H9 (cell line): Measurements from ENCODE around the gene KMT2B. TPM values are rescaled to one million over a fixed set of nuclear protein-coding genes. Genes with fewer than 3 reads are reported as not detected.
A peak's percentile ranks its signal among the peaks of the same experiment; 100 is the strongest.

Experiments
- DNase-seq: peaks from one replicate; pipeline ENCODE4 v3.0.0-alpha.2; 2017
- H2AFZ ChIP-seq: one replicate; pipeline ENCODE4 v1.6.1; 2013; ENCODE audit warnings: mild to moderate bottlenecking, low read length, control low read depth, moderate library complexity
- H2AK5ac ChIP-seq: 2 replicates; pipeline ENCODE4 v1.6.1; 2013; ENCODE audit warnings: low read length, control low read depth, mixed read lengths; ENCODE audit not compliant: insufficient read length
- H2BK120ac ChIP-seq: one replicate; pipeline ENCODE4 v1.6.1; 2013; ENCODE audit warnings: low read depth, mild to moderate bottlenecking, low read length, control low read depth, inconsistent platforms; ENCODE audit not compliant: poor library complexity, severe bottlenecking
- H2BK12ac ChIP-seq: 2 replicates; pipeline ENCODE4 v1.6.1; 2013; ENCODE audit warnings: low read length, control low read depth, mixed read lengths, low read depth; ENCODE audit not compliant: insufficient read length
- H2BK15ac ChIP-seq: 2 replicates; pipeline ENCODE4 v1.6.1; 2013; ENCODE audit warnings: low read depth, low read length, control low read depth
- H2BK20ac ChIP-seq: one replicate; pipeline ENCODE4 v1.6.1; 2013; ENCODE audit warnings: low read depth, mild to moderate bottlenecking, low read length, control low read depth, inconsistent platforms; ENCODE audit not compliant: poor library complexity, severe bottlenecking
- H2BK5ac ChIP-seq: 2 replicates; pipeline ENCODE4 v1.6.1; 2013; ENCODE audit warnings: low read length, control low read depth, mixed read lengths; ENCODE audit not compliant: insufficient read length
- H3K14ac ChIP-seq: 2 replicates; pipeline ENCODE4 v1.6.1; 2013; ENCODE audit warnings: low read length, control low read depth; ENCODE audit not compliant: insufficient read depth
- H3K18ac ChIP-seq: 2 replicates; pipeline ENCODE4 v1.6.1; 2013; ENCODE audit warnings: low read depth, mild to moderate bottlenecking, mixed read lengths, low read length, control low read depth; ENCODE audit not compliant: insufficient read length
- H3K23ac ChIP-seq: 2 replicates; pipeline ENCODE4 v1.6.1; 2013; ENCODE audit warnings: low read length, control low read depth, mixed read lengths, low read depth; ENCODE audit not compliant: insufficient read length
- H3K23me2 ChIP-seq: 2 replicates; pipeline ENCODE4 v1.6.1; 2013; ENCODE audit warnings: low read depth, mild to moderate bottlenecking, mixed read lengths, low read length, control low read depth; ENCODE audit not compliant: insufficient read length, poor library complexity, severe bottlenecking
- H3K27ac ChIP-seq: 2 replicates; pipeline ENCODE4 v1.5.1; 2013; ENCODE audit warnings: low read length, control low read depth, mixed read lengths, low read depth; ENCODE audit not compliant: insufficient read length
- H3K27me3 ChIP-seq: 2 replicates; pipeline ENCODE4 v1.6.1; 2013; ENCODE audit warnings: low read length, control low read depth, inconsistent platforms; ENCODE audit not compliant: insufficient read depth
- H3K4ac ChIP-seq: 2 replicates; pipeline ENCODE4 v1.6.1; 2013; ENCODE audit warnings: low read depth, mild to moderate bottlenecking, control low read depth, inconsistent platforms, low read length, moderate library complexity
- H3K4me1 ChIP-seq: 2 replicates; pipeline ENCODE4 v1.6.1; 2013; ENCODE audit warnings: low read length, control low read depth, inconsistent platforms; ENCODE audit not compliant: insufficient read depth
- H3K4me2 ChIP-seq: 2 replicates; pipeline ENCODE4 v1.6.1; 2013; ENCODE audit warnings: low read length, control low read depth, mixed read lengths; ENCODE audit not compliant: insufficient read length, insufficient read depth
- H3K56ac ChIP-seq: 2 replicates; pipeline ENCODE4 v1.6.1; 2013; ENCODE audit warnings: low read depth, mild to moderate bottlenecking, mixed read lengths, low read length, control low read depth; ENCODE audit not compliant: insufficient read length
- H3K79me1 ChIP-seq: 2 replicates; pipeline ENCODE4 v1.6.1; 2013; ENCODE audit warnings: low read depth, mild to moderate bottlenecking, moderate library complexity, low read length, control low read depth, inconsistent platforms; ENCODE audit not compliant: insufficient read depth, poor library complexity, severe bottlenecking
- H3K79me2 ChIP-seq: 2 replicates; pipeline ENCODE4 v1.6.1; 2013; ENCODE audit warnings: low read length, control low read depth, inconsistent platforms; ENCODE audit not compliant: insufficient read depth
- H3K9ac ChIP-seq: 2 replicates; pipeline ENCODE4 v1.6.1; 2013; ENCODE audit warnings: low read length, control low read depth, mixed read lengths; ENCODE audit not compliant: insufficient read length; ENCODE audit errors: extremely low read depth
- H3K9me3 ChIP-seq: one replicate; pipeline ENCODE4 v1.6.1; 2013; ENCODE audit warnings: low read depth, low read length, inconsistent platforms; ENCODE audit not compliant: control insufficient read depth
- H3T11ph ChIP-seq: one replicate; pipeline ENCODE4 v1.6.1; 2013; ENCODE audit warnings: mild to moderate bottlenecking, low read length, control low read depth, inconsistent platforms
- H4K20me1 ChIP-seq: one replicate; pipeline ENCODE4 v1.6.1; 2013; ENCODE audit not compliant: control insufficient read depth, insufficient read length, insufficient read depth
- H4K5ac ChIP-seq: 2 replicates; pipeline ENCODE4 v1.6.1; 2013; ENCODE audit warnings: low read depth, mild to moderate bottlenecking, mixed read lengths, low read length, control low read depth; ENCODE audit not compliant: insufficient read length
- H4K8ac ChIP-seq: replicated peaks from 2 replicates; pipeline ENCODE4 v1.6.1; 2013; ENCODE audit warnings: low read length, control low read depth, mixed read lengths, low read depth; ENCODE audit not compliant: insufficient read length
- H4K91ac ChIP-seq: 2 replicates; pipeline ENCODE4 v1.6.1; 2013; ENCODE audit warnings: low read depth, mild to moderate bottlenecking, moderate library complexity, mixed read lengths, low read length, control low read depth; ENCODE audit not compliant: insufficient read length
- H3K27ac Mint-ChIP-seq, 3 experiments: 2 replicates in 2 of 3; 3 replicates in 1 of 3; pipeline ENCODE4 v1.8.0; 2020 to 2021; ENCODE audit warnings: mixed read lengths in 3 of 3, mild to moderate bottlenecking in 1 of 3, moderate library complexity in 1 of 3
- H3K27me3 Mint-ChIP-seq: 2 replicates; pipeline ENCODE4 v1.8.0; 2021; ENCODE audit warnings: low read depth, mild to moderate bottlenecking, moderate library complexity, mixed read lengths
- H3K36me3 Mint-ChIP-seq, 3 experiments: 2 replicates in 2 of 3; 3 replicates in 1 of 3; pipeline ENCODE4 v1.8.0; 2020 to 2021; ENCODE audit warnings: low read depth in 3 of 3, mixed read lengths in 3 of 3; ENCODE audit not compliant: insufficient read depth in 1 of 3
- H3K4me1 Mint-ChIP-seq, 2 experiments: 2 replicates each; pipeline ENCODE4 v1.8.0; 2020; ENCODE audit warnings: mixed read lengths in 2 of 2
- H3K4me3 Mint-ChIP-seq, 2 experiments: 2 replicates in 1 of 2; 3 replicates in 1 of 2; pipeline ENCODE4 v1.8.0; 2020 to 2021; ENCODE audit warnings: mild to moderate bottlenecking in 2 of 2, mixed read lengths in 2 of 2, moderate library complexity in 1 of 2
- H3K9me3 Mint-ChIP-seq, 2 experiments: 2 replicates in 1 of 2; 3 replicates in 1 of 2; pipeline ENCODE4 v1.8.0; 2020; ENCODE audit warnings: mild to moderate bottlenecking in 2 of 2, mixed read lengths in 2 of 2, moderate library complexity in 1 of 2
- WGBS: extraction: QIAGEN DNeasy Blood & Tissue Kit; methylation state at CpG from one replicate; pipeline ENCODE4 v1.1.7; 2013; ENCODE audit warnings: missing lambda C conversion rate, low lambda C conversion rate, mixed read lengths; ENCODE audit not compliant: insufficient read length; ENCODE audit errors: extremely low coverage; 5-methylcytosine and 5-hydroxymethylcytosine counted together
- total RNA-seq: library from RNA; stranded (reverse); gene quantifications from 2 replicates; pipeline ENCODE4 v1.2.1, GENCODE V29; 2021
- TF ChIP-seq, protein P1 (sequence below): fragments of 200-600 bp; sonication (generic); conservative IDR thresholded peaks from 3 replicates; pipeline ENCODE4 v1.8.0; 2021; ENCODE audit warnings: antibody characterized with exemption, mild to moderate bottlenecking

KMT2B gene
- total RNA-seq, 1 experiment from 2014 or later = 47.7 TPM

DNA sequence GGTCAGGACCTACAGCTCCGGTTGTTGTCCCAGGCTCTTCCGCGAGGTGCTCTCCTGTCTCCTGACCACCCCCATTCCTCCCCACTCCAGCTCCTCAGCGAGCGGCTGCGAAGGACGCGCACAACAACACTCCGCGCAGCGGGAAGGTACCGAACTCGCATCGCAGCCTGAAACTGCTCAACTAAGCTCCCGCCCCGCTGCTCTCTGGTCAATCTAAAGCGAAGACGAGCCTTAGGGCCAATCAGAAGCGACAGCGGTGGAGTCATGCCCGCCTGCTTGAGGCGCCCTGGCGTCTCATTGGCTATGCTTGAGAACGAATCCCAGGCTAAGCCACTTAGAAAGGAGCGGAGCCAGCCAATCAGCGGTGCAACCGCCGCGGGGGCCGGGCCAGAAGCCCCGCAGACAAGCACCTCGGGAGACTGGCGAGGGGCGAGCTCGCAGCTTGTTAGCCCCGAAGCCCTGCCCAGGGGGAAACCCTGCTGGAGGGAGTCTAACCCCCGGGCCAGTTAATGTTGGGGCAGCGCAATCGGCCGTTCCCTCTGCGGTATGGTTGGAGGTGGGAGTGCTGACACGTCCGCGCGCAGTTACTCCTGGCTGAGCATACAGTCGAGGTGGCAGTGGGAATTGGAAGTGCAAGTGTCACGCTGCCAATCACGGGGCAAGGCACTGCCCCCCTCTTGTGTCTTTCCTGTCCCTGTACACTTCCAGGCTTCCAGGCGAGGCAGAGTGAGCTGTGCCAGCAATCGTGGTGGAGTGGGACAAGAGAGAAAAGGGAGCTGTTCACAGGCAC, 15.4 kb upstream of the KMT2B start:
- Histone ChIP-seq H4K20me1 (no peaks in the 10 kb centered on the region), H2BK120ac (no peak overlapping the region), H3K79me2 (no peaks in the 10 kb centered on the region), H3K9ac (peak overlapping the region; percentile 46), H3K4me1 (no peaks in the 10 kb centered on the region), H3K23me2 (peaks cover 4% of the 10 kb centered on the region), H3K27me3 (no peaks in the 10 kb centered on the region), H3K79me1 (no peaks in the 10 kb centered on the region), H3K4ac (no peak overlapping the region), H2AK5ac (no peak overlapping the region), H3K23ac (no peak overlapping the region), H2AFZ (no peak overlapping the region), H3T11ph (no peak overlapping the region), H2BK12ac (no peak overlapping the region), H3K9me3 (no peaks in the 10 kb centered on the region), H2BK15ac (no peak overlapping the region), H3K56ac (no peak overlapping the region), H3K14ac (peak overlapping the region; percentile 84; the same call in 1 of the 2 replicates), H3K4me2 (peak overlapping the region; percentile 46), H2BK5ac (no peak overlapping the region), H4K91ac (no peak overlapping the region), H2BK20ac (no peak overlapping the region), H4K8ac (no peak overlapping the region), H3K18ac (no peak overlapping the region), H4K5ac (no peak overlapping the region), H3K27ac (no peak overlapping the region)
- DNase-seq = peak; percentile 99
- Mint-ChIP-seq H3K9me3 (peaks cover 0 to 4% of the 10 kb centered on the region in 2 experiments; a peak in 1 of 5 replicates), H3K4me3 (peak overlapping the region; percentile 70 to 95), H3K27me3 (peaks cover 40% of the 10 kb centered on the region), H3K36me3 (no peaks in the 10 kb centered on the region), H3K4me1 (peaks cover 3 to 7% of the 10 kb centered on the region in 2 experiments), H3K27ac (peak overlapping the region; percentile 14 to 97 (median 95); a peak in 5 of 7 replicates)
- no CpG with 5 or more reads among the region's 50 CpGs for WGBS
- TF ChIP-seq, protein P1, sequence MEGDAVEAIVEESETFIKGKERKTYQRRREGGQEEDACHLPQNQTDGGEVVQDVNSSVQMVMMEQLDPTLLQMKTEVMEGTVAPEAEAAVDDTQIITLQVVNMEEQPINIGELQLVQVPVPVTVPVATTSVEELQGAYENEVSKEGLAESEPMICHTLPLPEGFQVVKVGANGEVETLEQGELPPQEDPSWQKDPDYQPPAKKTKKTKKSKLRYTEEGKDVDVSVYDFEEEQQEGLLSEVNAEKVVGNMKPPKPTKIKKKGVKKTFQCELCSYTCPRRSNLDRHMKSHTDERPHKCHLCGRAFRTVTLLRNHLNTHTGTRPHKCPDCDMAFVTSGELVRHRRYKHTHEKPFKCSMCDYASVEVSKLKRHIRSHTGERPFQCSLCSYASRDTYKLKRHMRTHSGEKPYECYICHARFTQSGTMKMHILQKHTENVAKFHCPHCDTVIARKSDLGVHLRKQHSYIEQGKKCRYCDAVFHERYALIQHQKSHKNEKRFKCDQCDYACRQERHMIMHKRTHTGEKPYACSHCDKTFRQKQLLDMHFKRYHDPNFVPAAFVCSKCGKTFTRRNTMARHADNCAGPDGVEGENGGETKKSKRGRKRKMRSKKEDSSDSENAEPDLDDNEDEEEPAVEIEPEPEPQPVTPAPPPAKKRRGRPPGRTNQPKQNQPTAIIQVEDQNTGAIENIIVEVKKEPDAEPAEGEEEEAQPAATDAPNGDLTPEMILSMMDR = 0 out of 3 replicates have a peak, but pooled peaks have one; percentile 3
